Measurements from ENCODE around the gene COL7A1. TPM values are rescaled to one million over a fixed set of nuclear protein-coding genes. Genes with fewer than 3 reads are reported as not detected.

COL7A1 gene
- total and polyA plus RNA-seq, 2 donors (not counting 1 experiment from before 2014, with no cell fraction given): 0.75 to 2.1 TPM

GRCh38 chr3:48641396-48641795 lies 46.3 kb upstream of the COL7A1 start:
- WGBS (ENCODE audit: insufficient coverage): 97% methylated on average over 3 of the region's 3 CpGs
- CTCF ChIA-PET: interaction anchor here (1.2 kb wide), 1 partner anchor 15 kb away, joined by 3 read pairs; no protein-coding TSS in a partner anchor

GRCh38 chr3:48639944-48640606 lies 44.9 kb upstream of the COL7A1 start:
- H3K4me3 ChIP-seq (ENCODE audit: control extremely low read depth in 1 of 5, extremely low read depth in 1 of 5, insufficient read depth in 1 of 5, low read depth in 2 of 5, low read length in 4 of 5): no peak overlapping the region
- peaks cover 7% of the 10 kb centered on the region for H3K4me1 Mint-ChIP-seq
- no peaks in the 10 kb centered on the region for H3K79me2 ChIP-seq (ENCODE audit: control insufficient read depth, insufficient read depth, low read length)
- TF ChIP-seq, protein P1, sequence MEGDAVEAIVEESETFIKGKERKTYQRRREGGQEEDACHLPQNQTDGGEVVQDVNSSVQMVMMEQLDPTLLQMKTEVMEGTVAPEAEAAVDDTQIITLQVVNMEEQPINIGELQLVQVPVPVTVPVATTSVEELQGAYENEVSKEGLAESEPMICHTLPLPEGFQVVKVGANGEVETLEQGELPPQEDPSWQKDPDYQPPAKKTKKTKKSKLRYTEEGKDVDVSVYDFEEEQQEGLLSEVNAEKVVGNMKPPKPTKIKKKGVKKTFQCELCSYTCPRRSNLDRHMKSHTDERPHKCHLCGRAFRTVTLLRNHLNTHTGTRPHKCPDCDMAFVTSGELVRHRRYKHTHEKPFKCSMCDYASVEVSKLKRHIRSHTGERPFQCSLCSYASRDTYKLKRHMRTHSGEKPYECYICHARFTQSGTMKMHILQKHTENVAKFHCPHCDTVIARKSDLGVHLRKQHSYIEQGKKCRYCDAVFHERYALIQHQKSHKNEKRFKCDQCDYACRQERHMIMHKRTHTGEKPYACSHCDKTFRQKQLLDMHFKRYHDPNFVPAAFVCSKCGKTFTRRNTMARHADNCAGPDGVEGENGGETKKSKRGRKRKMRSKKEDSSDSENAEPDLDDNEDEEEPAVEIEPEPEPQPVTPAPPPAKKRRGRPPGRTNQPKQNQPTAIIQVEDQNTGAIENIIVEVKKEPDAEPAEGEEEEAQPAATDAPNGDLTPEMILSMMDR (IDR thresholded peaks at IDR 0.05): no peak
- no peak for TF ChIP-seq EZH2 (IDR thresholded peaks at IDR 0.05; ENCODE audit: borderline replicate concordance, insufficient read depth, low read depth, low read length, poor library complexity, severe bottlenecking)
- ChIA-PET CTCF (no interaction called here), POLR2A (no interaction called here)
- H3K4me2 ChIP-seq (replicated peaks; ENCODE audit: low read depth, low read length, poor library complexity, severe bottlenecking): no peak overlapping the region
- WGBS (ENCODE audit: insufficient coverage): 94% methylated on average over 38 of the region's 38 CpGs
- H3K27me3 ChIP-seq (replicated peaks in 1 of 4; ENCODE audit: control extremely low read depth in 1 of 4, control insufficient read depth in 3 of 4, insufficient read depth in 4 of 4, low read length in 3 of 4): peaks cover 0 to 11% (median 0%) of the 10 kb centered on the region in 4 experiments
- H4K20me1 ChIP-seq (ENCODE audit: control insufficient read depth, insufficient read depth, low read length, poor library complexity, severe bottlenecking): no peaks in the 10 kb centered on the region
- no peak overlapping the region for H3K9ac ChIP-seq (ENCODE audit: low read length)
- peaks cover 6 to 11% of the 10 kb centered on the region in 2 donors for H3K4me1 ChIP-seq (ENCODE audit: control insufficient read depth in 2 of 2, insufficient read depth in 2 of 2, low read length in 2 of 2)
- H3K27me3 Mint-ChIP-seq: no peaks in the 10 kb centered on the region
- no peak for ATAC-seq (ENCODE audit: low read depth)
- no peaks in the 10 kb centered on the region for H3K9me3 Mint-ChIP-seq (ENCODE audit: insufficient read depth)
- intact Hi-C loops (cut with micrococcal nuclease): no loop called here
- H3K27ac Mint-ChIP-seq: no peak overlapping the region
- H3K4me3 Mint-ChIP-seq: no peak overlapping the region
- DNase-seq: no peak
- H3K27ac ChIP-seq (ENCODE audit: low read length in 2 of 2): no peak overlapping the region
- H2AFZ ChIP-seq (ENCODE audit: insufficient read depth, low read depth, low read length, poor library complexity, severe bottlenecking): no peak overlapping the region
- H3K36me3 ChIP-seq (replicated peaks in 1 of 2; ENCODE audit: control extremely low read depth in 1 of 2, control insufficient read depth in 1 of 2, extremely low read depth in 1 of 2, insufficient read depth in 2 of 2, low read length in 1 of 2): no peaks in the 10 kb centered on the region
- no peaks in the 10 kb centered on the region for H3K9me3 ChIP-seq (ENCODE audit: control extremely low read depth in 1 of 3, control insufficient read depth in 2 of 3, insufficient read depth in 1 of 3, low read length in 2 of 3)

More at GRCh38 chr3:48641396-48641795, 46.3 kb upstream of the COL7A1 start:
- H3K36me3 ChIP-seq (replicated peaks in 1 of 2; ENCODE audit: control extremely low read depth in 1 of 2, control insufficient read depth in 1 of 2, extremely low read depth in 1 of 2, insufficient read depth in 2 of 2, low read length in 1 of 2): no peaks in the 10 kb centered on the region
- H3K4me2 ChIP-seq (replicated peaks; ENCODE audit: low read depth, low read length, poor library complexity, severe bottlenecking): no peak overlapping the region
- no peaks in the 10 kb centered on the region for H3K9me3 ChIP-seq (ENCODE audit: control extremely low read depth in 1 of 3, control insufficient read depth in 2 of 3, insufficient read depth in 1 of 3, low read length in 2 of 3)
- H3K4me1 Mint-ChIP-seq: no peaks in the 10 kb centered on the region
- no peak overlapping the region for H3K27ac ChIP-seq (ENCODE audit: low read length in 2 of 2)
- no peak overlapping the region for H3K4me3 ChIP-seq (ENCODE audit: control extremely low read depth in 1 of 5, extremely low read depth in 1 of 5, insufficient read depth in 1 of 5, low read depth in 2 of 5, low read length in 4 of 5)
- no peak for TF ChIP-seq EZH2 (IDR thresholded peaks at IDR 0.05; ENCODE audit: borderline replicate concordance, insufficient read depth, low read depth, low read length, poor library complexity, severe bottlenecking)
- TF ChIP-seq, protein P1 (IDR thresholded peaks at IDR 0.05): no peak
- DNase-seq: no peak
- H3K9me3 Mint-ChIP-seq (ENCODE audit: insufficient read depth): no peaks in the 10 kb centered on the region
- ATAC-seq (ENCODE audit: low read depth): no peak
- no peaks in the 10 kb centered on the region for H3K27me3 Mint-ChIP-seq
- peaks cover 0 to 3% of the 10 kb centered on the region in 2 donors for H3K4me1 ChIP-seq (ENCODE audit: control insufficient read depth in 2 of 2, insufficient read depth in 2 of 2, low read length in 2 of 2)
- H3K27ac Mint-ChIP-seq: no peak overlapping the region
- H2AFZ ChIP-seq (ENCODE audit: insufficient read depth, low read depth, low read length, poor library complexity, severe bottlenecking): no peak overlapping the region
- H4K20me1 ChIP-seq (ENCODE audit: control insufficient read depth, insufficient read depth, low read length, poor library complexity, severe bottlenecking): no peaks in the 10 kb centered on the region
- H3K9ac ChIP-seq (ENCODE audit: low read length): no peak overlapping the region
- no peaks in the 10 kb centered on the region for H3K79me2 ChIP-seq (ENCODE audit: control insufficient read depth, insufficient read depth, low read length)
- H3K4me3 Mint-ChIP-seq: no peak overlapping the region
- POLR2A ChIA-PET: no interaction called here
- intact Hi-C loops (cut with micrococcal nuclease): no loop called here
- peaks cover 0 to 11% (median 0%) of the 10 kb centered on the region in 4 experiments for H3K27me3 ChIP-seq (replicated peaks in 1 of 4; ENCODE audit: control extremely low read depth in 1 of 4, control insufficient read depth in 3 of 4, insufficient read depth in 4 of 4, low read length in 3 of 4)

Data from B cell (primary cell).